Lower leg skin (tissue), 3 donors: ENCODE measurements around the gene CHRND.

Source experiments
- POLR2A ChIP-seq, 2 donors: fragments of 450-650 bp; IDR thresholded peaks; one replicate each; pipeline ENCODE4 v1.6.1; 2016 to 2017; ENCODE audit warnings: antibody characterized with exemption in 2 of 2, mild to moderate bottlenecking in 1 of 2, moderate library complexity in 1 of 2
- TF ChIP-seq, protein P1 (sequence below), 3 donors: fragments of 450-650 bp; IDR thresholded peaks; one replicate each; pipeline ENCODE4 v1.5.1; 2016; ENCODE audit warnings: antibody characterized with exemption in 3 of 3, mild to moderate bottlenecking in 3 of 3, moderate library complexity in 2 of 3

DNA sequence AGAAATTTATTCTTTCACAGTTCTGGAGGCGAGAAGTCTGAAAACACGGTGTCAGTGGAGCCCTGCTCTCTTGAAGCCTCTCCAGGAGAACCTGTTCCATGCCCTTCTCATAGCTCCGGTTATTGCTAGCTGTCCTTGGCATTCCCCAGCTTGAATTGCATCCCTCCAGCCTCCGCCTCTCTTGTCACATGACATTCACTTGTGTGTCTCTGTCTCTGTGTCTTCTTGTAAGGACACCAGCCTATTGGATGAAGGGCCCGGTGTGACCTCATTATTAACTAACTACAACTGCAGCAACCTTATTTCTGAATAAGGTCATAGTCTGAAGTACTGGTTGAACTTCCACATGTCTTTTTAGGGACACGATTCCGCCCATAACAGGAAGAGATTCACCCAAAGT is 10.3 kb upstream of the CHRND start:
- TF ChIP-seq POLR2A (IDR thresholded peaks at IDR 0.05) = no peak
- TF ChIP-seq, protein P1, sequence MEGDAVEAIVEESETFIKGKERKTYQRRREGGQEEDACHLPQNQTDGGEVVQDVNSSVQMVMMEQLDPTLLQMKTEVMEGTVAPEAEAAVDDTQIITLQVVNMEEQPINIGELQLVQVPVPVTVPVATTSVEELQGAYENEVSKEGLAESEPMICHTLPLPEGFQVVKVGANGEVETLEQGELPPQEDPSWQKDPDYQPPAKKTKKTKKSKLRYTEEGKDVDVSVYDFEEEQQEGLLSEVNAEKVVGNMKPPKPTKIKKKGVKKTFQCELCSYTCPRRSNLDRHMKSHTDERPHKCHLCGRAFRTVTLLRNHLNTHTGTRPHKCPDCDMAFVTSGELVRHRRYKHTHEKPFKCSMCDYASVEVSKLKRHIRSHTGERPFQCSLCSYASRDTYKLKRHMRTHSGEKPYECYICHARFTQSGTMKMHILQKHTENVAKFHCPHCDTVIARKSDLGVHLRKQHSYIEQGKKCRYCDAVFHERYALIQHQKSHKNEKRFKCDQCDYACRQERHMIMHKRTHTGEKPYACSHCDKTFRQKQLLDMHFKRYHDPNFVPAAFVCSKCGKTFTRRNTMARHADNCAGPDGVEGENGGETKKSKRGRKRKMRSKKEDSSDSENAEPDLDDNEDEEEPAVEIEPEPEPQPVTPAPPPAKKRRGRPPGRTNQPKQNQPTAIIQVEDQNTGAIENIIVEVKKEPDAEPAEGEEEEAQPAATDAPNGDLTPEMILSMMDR (IDR thresholded peaks at IDR 0.05) = no peak
